Gastrocnemius medialis (tissue), 4 donors: ENCODE measurements around the gene RHOF. TPM values are rescaled to one million over a fixed set of nuclear protein-coding genes. Genes with fewer than 3 reads are reported as not detected.

Experiments
- ATAC-seq, 2 donors: fragments of 150-250 bp; one replicate each; pipeline ENCODE4 v1.9.1; 2016
- DNase-seq, 2 donors: peaks; one replicate each; pipeline ENCODE4 v3.0.0-alpha.2; 2019
- H3K27ac ChIP-seq, 4 donors: fragments of 200-600 bp; sonication (generic); 1 replicate in 1 of 4; 2 replicates in 3 of 4; pipeline ENCODE4 v1.5.1; 2016 to 2018; ENCODE audit warnings: mild to moderate bottlenecking in 2 of 4, moderate library complexity in 1 of 4
- H3K27me3 ChIP-seq, 3 donors: fragments of 200-600 bp; sonication (generic) in 2 of 3; 1 replicate in 1 of 3; 2 replicates in 2 of 3; pipeline versions ENCODE4 v1.5.1 to v1.6.0; 2016 to 2019; ENCODE audit warnings: mild to moderate bottlenecking in 1 of 3, moderate library complexity in 1 of 3
- H3K36me3 ChIP-seq, 2 donors: fragments of 200-600 bp; sonication (generic) in 1 of 2; one replicate each; pipeline ENCODE4 v1.5.1; 2017 to 2018
- H3K4me1 ChIP-seq, 2 donors: fragments of 200-600 bp; sonication (generic) in 1 of 2; one replicate each; pipeline ENCODE4 v1.5.1; 2016 to 2017; ENCODE audit warnings: mild to moderate bottlenecking in 2 of 2
- H3K4me3 ChIP-seq, 4 donors: fragments of 200-600 bp; sonication (generic) in 3 of 4; 1 replicate in 1 of 4; 2 replicates in 3 of 4; pipeline ENCODE4 v1.5.1; 2016 to 2019; ENCODE audit warnings: mild to moderate bottlenecking in 2 of 4
- H3K9me3 ChIP-seq, 3 donors: fragments of 200-600 bp; sonication (generic) in 2 of 3; 1 replicate in 1 of 3; 2 replicates in 2 of 3; pipeline ENCODE4 v1.5.1; 2016 to 2019
- POLR2A ChIP-seq, 2 donors: fragments of 450-650 bp; IDR thresholded peaks; one replicate each; pipeline ENCODE4 v1.6.1; 2017; ENCODE audit warnings: antibody characterized with exemption in 2 of 2, mild to moderate bottlenecking in 2 of 2, moderate library complexity in 2 of 2
- in situ Hi-C, 4 donors: fragments of 200-750 bp; cut with MboI; loops; one replicate each; pipeline versions ENCODE4 v1.15.0 to v1.8.0; 2017; ENCODE audit warnings: low sequenced_read_pairs in 4 of 4
- intact Hi-C: fragments of 100-400 bp; cut with DNase I; formaldehyde crosslinking; loops from one replicate; pipeline ENCODE4 v1.15.1; 2023; ENCODE audit warnings: low total_unique reads
- total RNA-seq, 4 donors: library from RNA; depleted of rRNA; stranded (reverse); fragments of >200 nt; gene quantifications; one replicate each; pipeline versions ENCODE4 v1.1.0 to v1.2.3, GENCODE V29; 2016
- TF ChIP-seq, protein P1 (sequence below), 5 experiments: fragments of 450-650 bp in 3 of 5; fragments of 200-600 bp in 2 of 5; sonication (generic) in 2 of 5; IDR thresholded peaks in 4 of 5; conservative IDR thresholded peaks in 1 of 5; 1 replicate in 4 of 5; 2 replicates in 1 of 5; pipeline ENCODE4 v1.5.1; 2016 to 2019; ENCODE audit warnings: antibody characterized with exemption in 5 of 5, mild to moderate bottlenecking in 3 of 5, moderate library complexity in 3 of 5

RHOF gene
- total RNA-seq, 4 donors from 2014 or later, result 2.9 to 6.8 (median 4.1) TPM

DNA sequence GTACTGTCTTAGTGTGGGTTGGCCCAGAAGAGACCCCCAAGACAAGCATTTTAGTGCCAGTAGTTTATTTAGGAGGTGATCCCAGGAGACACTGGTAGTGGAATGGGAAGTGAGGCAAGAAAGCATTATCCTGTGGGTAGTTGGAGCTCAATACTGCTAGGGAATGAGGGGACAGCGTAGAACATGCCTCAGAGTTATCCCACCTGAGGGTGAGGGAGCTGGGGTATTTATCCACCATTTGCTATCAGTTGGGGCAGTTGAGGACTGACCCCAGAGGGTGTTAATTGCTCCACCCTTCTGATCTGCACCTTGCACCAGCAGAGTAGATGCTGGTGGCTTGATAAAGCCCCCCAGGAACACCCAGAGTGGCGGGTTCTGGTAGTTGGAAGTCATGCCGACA, 37.9 kb downstream of the RHOF start:
- DNase-seq, result no peak
- H3K36me3 ChIP-seq, result peaks cover 0 to 10% of the 10 kb centered on the region in 2 donors
- H3K27ac ChIP-seq, result no peak overlapping the region
- ATAC-seq, result no peak
- in situ Hi-C loops, result no loop called here
- H3K9me3 ChIP-seq, result no peaks in the 10 kb centered on the region
- peaks cover 19% of the 10 kb centered on the region in 2 donors for H3K4me1 ChIP-seq
- no peak overlapping the region for H3K4me3 ChIP-seq
- no peaks in the 10 kb centered on the region for H3K27me3 ChIP-seq
- intact Hi-C loops, result loop anchor here (1.0 kb wide), 1 partner anchor 14 kb away; no protein-coding TSS in a partner anchor
- TF ChIP-seq POLR2A (IDR thresholded peaks at IDR 0.05), result no peak
- TF ChIP-seq, protein P1, sequence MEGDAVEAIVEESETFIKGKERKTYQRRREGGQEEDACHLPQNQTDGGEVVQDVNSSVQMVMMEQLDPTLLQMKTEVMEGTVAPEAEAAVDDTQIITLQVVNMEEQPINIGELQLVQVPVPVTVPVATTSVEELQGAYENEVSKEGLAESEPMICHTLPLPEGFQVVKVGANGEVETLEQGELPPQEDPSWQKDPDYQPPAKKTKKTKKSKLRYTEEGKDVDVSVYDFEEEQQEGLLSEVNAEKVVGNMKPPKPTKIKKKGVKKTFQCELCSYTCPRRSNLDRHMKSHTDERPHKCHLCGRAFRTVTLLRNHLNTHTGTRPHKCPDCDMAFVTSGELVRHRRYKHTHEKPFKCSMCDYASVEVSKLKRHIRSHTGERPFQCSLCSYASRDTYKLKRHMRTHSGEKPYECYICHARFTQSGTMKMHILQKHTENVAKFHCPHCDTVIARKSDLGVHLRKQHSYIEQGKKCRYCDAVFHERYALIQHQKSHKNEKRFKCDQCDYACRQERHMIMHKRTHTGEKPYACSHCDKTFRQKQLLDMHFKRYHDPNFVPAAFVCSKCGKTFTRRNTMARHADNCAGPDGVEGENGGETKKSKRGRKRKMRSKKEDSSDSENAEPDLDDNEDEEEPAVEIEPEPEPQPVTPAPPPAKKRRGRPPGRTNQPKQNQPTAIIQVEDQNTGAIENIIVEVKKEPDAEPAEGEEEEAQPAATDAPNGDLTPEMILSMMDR (IDR thresholded peaks at IDR 0.05 in 4 of 5, conservative IDR thresholded peaks at IDR 0.05 in 1 of 5), result no peak

- Histone ChIP-seq H3K27me3 (no peaks in the 10 kb centered on the region), H3K9me3 (no peaks in the 10 kb centered on the region), H3K36me3 (peaks cover 0 to 10% of the 10 kb centered on the region in 2 donors), H3K4me3 (no peak overlapping the region), H3K27ac (peak overlapping the region in 1 of 4 donors; percentile 55), H3K4me1 (peaks cover 19% of the 10 kb centered on the region in 2 donors)
- intact Hi-C loops (loop anchor here (1.0 kb wide), 1 partner anchor 14 kb away; no protein-coding TSS in a partner anchor), in situ Hi-C loops (no loop called here)
- DNase-seq (no peak), ATAC-seq (no peak)
- no peak for TF ChIP-seq POLR2A (IDR thresholded peaks at IDR 0.05)
- TF ChIP-seq, protein P1 (IDR thresholded peaks at IDR 0.05 in 4 of 5, conservative IDR thresholded peaks at IDR 0.05 in 1 of 5), result no peak
These were observed 38.7 kb downstream of the RHOF start for GRCh38 chr12:121754836-121755235.

DNA sequence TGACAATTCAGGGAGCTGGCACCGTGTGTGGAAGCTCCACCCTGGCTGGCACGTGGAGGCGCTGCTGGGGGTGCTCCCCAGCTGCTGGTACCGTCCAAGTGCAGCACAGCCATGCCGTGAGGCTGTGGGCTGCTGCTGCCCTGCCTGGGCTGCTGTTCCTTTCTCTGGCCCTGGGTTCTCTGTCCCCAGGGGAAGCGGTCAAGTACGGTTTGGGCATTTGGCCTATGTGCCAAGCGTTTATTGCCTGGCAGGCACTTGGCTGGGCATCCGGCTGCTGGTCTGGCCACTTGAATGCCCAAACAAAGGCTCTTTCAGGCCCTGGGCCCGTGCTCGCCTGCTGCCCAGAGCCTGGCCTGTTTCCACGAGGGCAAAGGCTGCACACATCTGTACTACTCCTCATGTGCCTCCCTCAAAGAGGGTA, 39.6 kb downstream of the RHOF start:
- Histone ChIP-seq H3K27me3 (no peaks in the 10 kb centered on the region), H3K36me3 (peaks cover 0 to 10% of the 10 kb centered on the region in 2 donors), H3K27ac (peak overlapping the region; percentile 55 to 80 (median 74)), H3K4me1 (peaks cover 19 to 21% of the 10 kb centered on the region in 2 donors), H3K4me3 (no peak overlapping the region), H3K9me3 (no peaks in the 10 kb centered on the region)
- intact Hi-C loops (no loop called here), in situ Hi-C loops (no loop called here)
- TF ChIP-seq POLR2A (IDR thresholded peaks at IDR 0.05), result no peak
- TF ChIP-seq, protein P1 (IDR thresholded peaks at IDR 0.05 in 4 of 5, conservative IDR thresholded peaks at IDR 0.05 in 1 of 5), result no peak
- ATAC-seq (peak; percentile 84 to 86), DNase-seq (peak; percentile 58 to 77)

DNA sequence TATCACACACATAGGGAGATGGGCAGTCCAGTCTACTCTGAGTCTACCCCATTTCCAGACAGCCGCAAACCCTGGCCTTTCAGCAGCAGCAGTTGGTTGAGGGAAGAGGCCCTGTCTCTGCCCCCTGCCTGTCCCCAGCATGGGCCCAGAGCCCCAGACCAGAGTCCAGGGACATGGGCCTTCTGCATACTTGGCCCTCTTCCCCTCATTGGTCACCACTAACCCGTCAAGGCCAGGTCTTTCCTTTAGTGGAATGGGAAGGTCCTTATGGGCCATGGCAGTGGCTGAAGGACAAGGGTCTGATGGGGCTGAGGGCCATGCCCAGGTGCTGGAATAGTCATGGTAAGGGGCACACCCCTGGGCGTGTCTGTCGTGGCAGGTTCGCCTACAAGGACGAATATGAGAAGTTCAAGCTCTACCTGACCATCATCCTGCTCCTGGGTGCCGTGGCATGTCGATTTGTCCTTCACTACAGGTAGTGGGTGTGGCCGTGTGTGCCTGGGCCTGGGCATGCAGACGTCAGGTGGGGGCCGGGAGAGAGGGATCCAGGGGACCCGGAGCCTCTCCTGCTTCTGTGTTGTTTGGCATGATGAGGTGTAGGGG, 41.6 kb downstream of the RHOF start:
- peaks cover 19 to 23% of the 10 kb centered on the region in 2 donors for H3K4me1 ChIP-seq
- no peak overlapping the region for H3K27ac ChIP-seq
- ATAC-seq (no peak), DNase-seq (no peak)
- H3K4me3 ChIP-seq, result no peak overlapping the region
- no peaks in the 10 kb centered on the region for H3K27me3 ChIP-seq
- H3K9me3 ChIP-seq, result no peaks in the 10 kb centered on the region
- intact Hi-C loops, result no loop called here
- peaks cover 0 to 10% of the 10 kb centered on the region in 2 donors for H3K36me3 ChIP-seq
- in situ Hi-C loops, result no loop called here
- TF ChIP-seq, protein P1 (IDR thresholded peaks at IDR 0.05 in 4 of 5, conservative IDR thresholded peaks at IDR 0.05 in 1 of 5), result no peak
- TF ChIP-seq POLR2A (IDR thresholded peaks at IDR 0.05), result no peak
